ENCODE results near the gene RNF133. TPM values are rescaled to one million over a fixed set of nuclear protein-coding genes. Genes with fewer than 3 reads are reported as not detected.

The RNF133 gene
- total and polyA plus RNA-seq, 9 of the 15 experiments (the other 6 are each of a cell fraction or from before 2014, with no cell fraction given): not detected

DNA sequence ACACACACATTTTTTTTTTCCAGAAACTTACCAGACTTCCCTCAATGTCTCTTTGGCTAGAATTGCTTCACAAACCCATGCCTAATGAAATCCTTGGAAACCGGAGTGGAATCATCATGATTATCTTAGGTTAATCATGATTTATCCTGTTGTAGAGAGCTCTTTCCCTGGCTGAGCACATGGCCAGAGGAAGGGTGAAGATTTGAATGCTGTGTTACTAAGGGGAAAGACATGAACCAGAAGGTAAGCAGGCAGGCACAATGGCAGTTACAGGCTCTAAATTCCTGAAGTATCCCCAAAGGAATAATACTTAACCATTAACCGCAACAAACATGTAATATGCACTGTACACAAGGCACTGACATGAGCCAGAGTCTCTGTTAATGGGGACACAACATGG, 7.9 kb upstream of the RNF133 start (continued):
- TF ChIP-seq IFI16 (CRISPR knock-in tag; IDR thresholded peaks at IDR 0.05) (no peak), ZNF589 (CRISPR knock-in tag; IDR thresholded peaks at IDR 0.05; ENCODE audit: low read depth) (no peak), DNMT1 (IDR thresholded peaks at IDR 0.05) (no peak), HMG20A (CRISPR knock-in tag; conservative IDR thresholded peaks at IDR 0.05) (no peak), TCF15 (CRISPR knock-in tag; IDR thresholded peaks at IDR 0.05) (no peak), FOXJ2 (tag; IDR thresholded peaks at IDR 0.05) (no peak), NR0B1 (IDR thresholded peaks at IDR 0.05; ENCODE audit: partially characterized antibody) (no peak)
- TF ChIP-seq, protein P1, sequence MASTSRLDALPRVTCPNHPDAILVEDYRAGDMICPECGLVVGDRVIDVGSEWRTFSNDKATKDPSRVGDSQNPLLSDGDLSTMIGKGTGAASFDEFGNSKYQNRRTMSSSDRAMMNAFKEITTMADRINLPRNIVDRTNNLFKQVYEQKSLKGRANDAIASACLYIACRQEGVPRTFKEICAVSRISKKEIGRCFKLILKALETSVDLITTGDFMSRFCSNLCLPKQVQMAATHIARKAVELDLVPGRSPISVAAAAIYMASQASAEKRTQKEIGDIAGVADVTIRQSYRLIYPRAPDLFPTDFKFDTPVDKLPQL (IDR thresholded peaks at IDR 0.05; ENCODE audit: extremely low read depth, insufficient read length): no peak
- TF ChIP-seq, protein P2, sequence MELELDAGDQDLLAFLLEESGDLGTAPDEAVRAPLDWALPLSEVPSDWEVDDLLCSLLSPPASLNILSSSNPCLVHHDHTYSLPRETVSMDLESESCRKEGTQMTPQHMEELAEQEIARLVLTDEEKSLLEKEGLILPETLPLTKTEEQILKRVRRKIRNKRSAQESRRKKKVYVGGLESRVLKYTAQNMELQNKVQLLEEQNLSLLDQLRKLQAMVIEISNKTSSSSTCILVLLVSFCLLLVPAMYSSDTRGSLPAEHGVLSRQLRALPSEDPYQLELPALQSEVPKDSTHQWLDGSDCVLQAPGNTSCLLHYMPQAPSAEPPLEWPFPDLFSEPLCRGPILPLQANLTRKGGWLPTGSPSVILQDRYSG (tag; conservative IDR thresholded peaks at IDR 0.05; ENCODE audit: low read depth): no peak

Data from K562 (cell line).